ENCODE measurements around the gene PGR.

- no peak for TF ChIP-seq CTCF (IDR thresholded peaks at IDR 0.05)
- no peak for TF ChIP-seq POLR2A (IDR thresholded peaks at IDR 0.05)
Observed at GRCh38 chr11:101059331-101059730, 70.3 kb downstream of the PGR start.
